Endodermal cell (in vitro differentiated cells): ENCODE results near the gene SF3B3. TPM values are rescaled to one million over a fixed set of nuclear protein-coding genes. Genes with fewer than 3 reads are reported as not detected.

ENCODE experiments used
- DNase-seq: peaks from one replicate; pipeline ENCODE4 v3.0.0-alpha.2; 2017
- H3K27ac ChIP-seq: 2 replicates; pipeline ENCODE4 v1.5.1; 2013; ENCODE audit warnings: mild to moderate bottlenecking, low read depth, low read length, moderate library complexity
- H3K27me3 ChIP-seq: 2 replicates; pipeline ENCODE4 v1.6.1; 2013; ENCODE audit warnings: mild to moderate bottlenecking, low read length, moderate library complexity; ENCODE audit not compliant: insufficient read depth, control insufficient read depth, poor library complexity, severe bottlenecking
- H3K36me3 ChIP-seq: 2 replicates; pipeline ENCODE4 v1.7.0; 2013; ENCODE audit warnings: mild to moderate bottlenecking, low read length, moderate library complexity; ENCODE audit not compliant: control insufficient read depth, insufficient read depth
- H3K4me1 ChIP-seq: one replicate; pipeline ENCODE4 v1.7.0; 2013; ENCODE audit warnings: low read length; ENCODE audit not compliant: control insufficient read depth, insufficient read depth
- H3K4me3 ChIP-seq: 2 replicates; pipeline ENCODE4 v1.5.1; 2013; ENCODE audit warnings: mild to moderate bottlenecking, low read length, moderate library complexity
- H3K9ac ChIP-seq: 2 replicates; pipeline ENCODE4 v1.6.1; 2013; ENCODE audit warnings: mild to moderate bottlenecking, low read length, moderate library complexity; ENCODE audit not compliant: poor library complexity, severe bottlenecking; ENCODE audit errors: extremely low read depth
- H3K9me3 ChIP-seq: 2 replicates; pipeline ENCODE4 v1.6.1; 2013; ENCODE audit warnings: mild to moderate bottlenecking, low read length, moderate library complexity; ENCODE audit not compliant: control insufficient read depth
- H3K27ac Mint-ChIP-seq: 2 replicates; pipeline ENCODE4 v1.8.0; 2020; ENCODE audit warnings: mixed read lengths
- H3K27me3 Mint-ChIP-seq: 2 replicates; pipeline ENCODE4 v1.8.0; 2021; ENCODE audit warnings: mild to moderate bottlenecking, mixed read lengths; ENCODE audit not compliant: insufficient read depth
- H3K36me3 Mint-ChIP-seq: 2 replicates; pipeline ENCODE4 v1.8.0; 2020; ENCODE audit warnings: low read depth, mixed read lengths
- H3K4me1 Mint-ChIP-seq: 2 replicates; pipeline ENCODE4 v1.8.0; 2020; ENCODE audit warnings: mixed read lengths
- H3K4me3 Mint-ChIP-seq: 2 replicates; pipeline ENCODE4 v1.8.0; 2020; ENCODE audit warnings: mild to moderate bottlenecking, moderate library complexity, mixed read lengths
- H3K9me3 Mint-ChIP-seq: 2 replicates; pipeline ENCODE4 v1.8.0; 2020; ENCODE audit warnings: mild to moderate bottlenecking, mixed read lengths
- WGBS, 2 experiments: methylation state at CpG; one replicate each; pipeline versions ENCODE4 v1.1.5 to v1.1.7; 2013; ENCODE audit warnings: missing lambda C conversion rate in 2 of 2, mixed read lengths in 1 of 2; ENCODE audit not compliant: insufficient coverage in 1 of 2, insufficient read length in 1 of 2; 5-methylcytosine and 5-hydroxymethylcytosine counted together
- total RNA-seq, 2 donors: library from RNA; stranded (reverse); fragmentation: NEBNext Ultra II Directional in 1 of 2; extraction: Animal tissue kit (Norgen Biotek cat#: 25700) in 1 of 2; gene quantifications; 2 replicates in 1 of 2; 3 replicates in 1 of 2; pipeline ENCODE4 v1.2.1, GENCODE V29; 2021
- TF ChIP-seq, protein P1 (sequence below): fragments of 200-600 bp; sonication (generic); conservative IDR thresholded peaks from 2 replicates; pipeline ENCODE4 v1.5.0; 2021; ENCODE audit warnings: antibody characterized with exemption, mild to moderate bottlenecking

The SF3B3 gene
- total RNA-seq, 2 donors from 2014 or later = 479 to 484 TPM

DNA sequence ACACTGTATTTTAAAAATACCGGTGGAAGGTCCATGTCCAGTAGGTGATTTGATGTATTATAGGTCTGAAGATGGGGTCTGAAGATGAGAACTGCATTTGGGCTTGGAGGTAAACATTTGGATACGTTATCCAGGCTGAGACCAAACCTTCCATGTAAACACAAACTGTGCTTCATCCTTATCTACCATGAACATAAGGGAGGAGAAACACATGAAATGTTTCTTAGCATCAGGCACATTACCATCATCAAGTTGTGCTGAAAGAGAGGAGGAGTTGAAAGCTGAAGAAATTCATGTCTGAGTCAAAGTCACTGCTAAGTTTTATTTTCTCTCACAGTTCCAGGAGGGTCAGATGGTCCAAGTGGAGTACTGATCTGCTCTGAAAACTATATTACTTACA lies 11.4 kb downstream of the SF3B3 start:
- no peaks in the 10 kb centered on the region for H3K9me3 ChIP-seq
- 100% methylated on average over 2 of the region's 2 CpGs; no CpG with 5 or more reads in 1 of the 2 experiments for WGBS, 2 experiments
- no peaks in the 10 kb centered on the region for H3K4me1 ChIP-seq
- no peak for DNase-seq
- Mint-ChIP-seq H3K36me3 (peaks cover 84% of the 10 kb centered on the region), H3K4me1 (no peaks in the 10 kb centered on the region), H3K27me3 (no peaks in the 10 kb centered on the region), H3K9me3 (no peaks in the 10 kb centered on the region), H3K4me3 (no peak overlapping the region), H3K27ac (peak overlapping the region; percentile 61)
- peaks cover 92% of the 10 kb centered on the region for H3K36me3 ChIP-seq
- no peak overlapping the region for H3K4me3 ChIP-seq
- H3K27ac ChIP-seq = no peak overlapping the region
- H3K27me3 ChIP-seq = no peaks in the 10 kb centered on the region
- no peak overlapping the region for H3K9ac ChIP-seq
- TF ChIP-seq, protein P1, sequence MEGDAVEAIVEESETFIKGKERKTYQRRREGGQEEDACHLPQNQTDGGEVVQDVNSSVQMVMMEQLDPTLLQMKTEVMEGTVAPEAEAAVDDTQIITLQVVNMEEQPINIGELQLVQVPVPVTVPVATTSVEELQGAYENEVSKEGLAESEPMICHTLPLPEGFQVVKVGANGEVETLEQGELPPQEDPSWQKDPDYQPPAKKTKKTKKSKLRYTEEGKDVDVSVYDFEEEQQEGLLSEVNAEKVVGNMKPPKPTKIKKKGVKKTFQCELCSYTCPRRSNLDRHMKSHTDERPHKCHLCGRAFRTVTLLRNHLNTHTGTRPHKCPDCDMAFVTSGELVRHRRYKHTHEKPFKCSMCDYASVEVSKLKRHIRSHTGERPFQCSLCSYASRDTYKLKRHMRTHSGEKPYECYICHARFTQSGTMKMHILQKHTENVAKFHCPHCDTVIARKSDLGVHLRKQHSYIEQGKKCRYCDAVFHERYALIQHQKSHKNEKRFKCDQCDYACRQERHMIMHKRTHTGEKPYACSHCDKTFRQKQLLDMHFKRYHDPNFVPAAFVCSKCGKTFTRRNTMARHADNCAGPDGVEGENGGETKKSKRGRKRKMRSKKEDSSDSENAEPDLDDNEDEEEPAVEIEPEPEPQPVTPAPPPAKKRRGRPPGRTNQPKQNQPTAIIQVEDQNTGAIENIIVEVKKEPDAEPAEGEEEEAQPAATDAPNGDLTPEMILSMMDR = no peak

GRCh38 chr16:70540994-70541393 lies 17.4 kb downstream of the SF3B3 start:
- Histone ChIP-seq H3K27me3 (no peaks in the 10 kb centered on the region), H3K36me3 (peaks cover 94% of the 10 kb centered on the region), H3K27ac (no peak overlapping the region), H3K4me1 (no peaks in the 10 kb centered on the region), H3K9me3 (no peaks in the 10 kb centered on the region), H3K4me3 (no peak overlapping the region), H3K9ac (no peak overlapping the region)
- no peak for DNase-seq
- TF ChIP-seq, protein P1 = no peak
- Mint-ChIP-seq H3K4me1 (no peaks in the 10 kb centered on the region), H3K27ac (no peak overlapping the region), H3K4me3 (no peak overlapping the region), H3K27me3 (no peaks in the 10 kb centered on the region), H3K36me3 (peaks cover 83% of the 10 kb centered on the region), H3K9me3 (no peaks in the 10 kb centered on the region)
- 90 to 97% methylated on average over 2 to 3 of the region's 3 CpGs for WGBS, 2 experiments

GRCh38 chr16:70544548-70544947 lies 20.9 kb downstream of the SF3B3 start:
- WGBS, 2 experiments = 96 to 100% methylated on average over 1 of the region's 1 CpG
- no peak overlapping the region for H3K27ac ChIP-seq
- Mint-ChIP-seq H3K27ac (no peak overlapping the region), H3K4me1 (no peaks in the 10 kb centered on the region), H3K4me3 (no peak overlapping the region), H3K27me3 (no peaks in the 10 kb centered on the region), H3K36me3 (peaks cover 82% of the 10 kb centered on the region), H3K9me3 (no peaks in the 10 kb centered on the region)
- TF ChIP-seq, protein P1 = no peak
- no peak for DNase-seq
- no peak overlapping the region for H3K4me3 ChIP-seq
- no peaks in the 10 kb centered on the region for H3K27me3 ChIP-seq
- no peak overlapping the region for H3K9ac ChIP-seq
- no peaks in the 10 kb centered on the region for H3K4me1 ChIP-seq
- no peaks in the 10 kb centered on the region for H3K9me3 ChIP-seq
- peaks cover 96% of the 10 kb centered on the region for H3K36me3 ChIP-seq
